WTC11 (cell line): ENCODE data around the gene NTN5. TPM values are rescaled to one million over a fixed set of nuclear protein-coding genes. Genes with fewer than 3 reads are reported as not detected.

Source experiments
- ATAC-seq: fragments of 200-7000 bp; cut with Tn5 transposase; 2 replicates; pipeline ENCODE4 v1.10.0; 2021; ENCODE audit warnings: mild to moderate bottlenecking, moderate library complexity
- CTCF ChIA-PET: fragments of 300-600 bp; sonication (Branson Sonifier 250); formaldehyde crosslinking; loops from one replicate; lab custom pipeline; 2021; ENCODE audit warnings: antibody characterized with exemption; lab: Charles Lee
- POLR2A ChIA-PET: fragments of 350-600 bp; sonication (Branson Sonifier 250); formaldehyde crosslinking; loops from one replicate; lab custom pipeline; 2021; ENCODE audit warnings: antibody characterized with exemption; lab: Charles Lee
- DNase-seq: peaks from one replicate; pipeline ENCODE4 v3.0.0; 2021; ENCODE audit warnings: low spot score
- H3K27ac Mint-ChIP-seq: 2 replicates; pipeline ENCODE4 v1.8.0; 2021; ENCODE audit warnings: mixed read lengths
- H3K27me3 Mint-ChIP-seq: 2 replicates; pipeline ENCODE4 v1.8.0; 2021; ENCODE audit warnings: low read depth, mild to moderate bottlenecking, moderate library complexity, mixed read lengths
- H3K36me3 Mint-ChIP-seq: 2 replicates; pipeline ENCODE4 v1.8.0; 2021; ENCODE audit warnings: mixed read lengths
- H3K4me1 Mint-ChIP-seq: 2 replicates; pipeline ENCODE4 v1.8.0; 2022; ENCODE audit warnings: mixed read lengths
- H3K4me3 Mint-ChIP-seq: 2 replicates; pipeline ENCODE4 v1.8.0; 2021; ENCODE audit warnings: mild to moderate bottlenecking, moderate library complexity, mixed read lengths
- H3K9me3 Mint-ChIP-seq: 2 replicates; pipeline ENCODE4 v1.8.0; 2021; ENCODE audit warnings: mixed read lengths
- CBFB ChIP-seq: sonication (generic); formaldehyde crosslinking; IDR thresholded peaks from 2 replicates; pipeline ENCODE4 v1.8.1; 2022; ENCODE audit warnings: mild to moderate bottlenecking, low read depth, missing genetic modification reagents
- ETV6 ChIP-seq: sonication (generic); formaldehyde crosslinking; IDR thresholded peaks from 2 replicates; pipeline ENCODE4 v1.8.1; 2022; ENCODE audit warnings: mild to moderate bottlenecking, missing genetic modification reagents
- KAT7 ChIP-seq: sonication (generic); formaldehyde crosslinking; IDR thresholded peaks from 2 replicates; pipeline ENCODE4 v1.8.1; 2023; ENCODE audit warnings: missing genetic modification reagents, mild to moderate bottlenecking, borderline replicate concordance
- MYBL2 ChIP-seq: sonication (generic); formaldehyde crosslinking; IDR thresholded peaks from 2 replicates; pipeline ENCODE4 v1.8.1; 2023; ENCODE audit warnings: mild to moderate bottlenecking, moderate library complexity, missing genetic modification reagents
- NR1H2 ChIP-seq: sonication (generic); formaldehyde crosslinking; IDR thresholded peaks from 2 replicates; pipeline ENCODE4 v1.9.0; 2021; ENCODE audit warnings: mild to moderate bottlenecking, moderate library complexity, missing genetic modification reagents
- RORB ChIP-seq: fragments of 250-450 bp; sonication (Bioruptor Pico); IDR thresholded peaks from 2 replicates; pipeline ENCODE4 v1.9.0; 2021; ENCODE audit warnings: mild to moderate bottlenecking
- ZBTB21 ChIP-seq: sonication (generic); formaldehyde crosslinking; IDR thresholded peaks from 2 replicates; pipeline ENCODE4 v1.8.1; 2023; ENCODE audit warnings: mild to moderate bottlenecking, missing genetic modification reagents, borderline replicate concordance
- ZNF232 ChIP-seq: sonication (generic); formaldehyde crosslinking; IDR thresholded peaks from 2 replicates; pipeline ENCODE4 v1.8.0; 2022; ENCODE audit warnings: mild to moderate bottlenecking, missing genetic modification reagents
- total RNA-seq: library from RNA; stranded (reverse); gene quantifications from 3 replicates; pipeline ENCODE4 v1.2.3, GENCODE V29; 2021
- TF ChIP-seq, protein P1 (sequence below): fragments of 250-450 bp; sonication (Bioruptor Pico); conservative IDR thresholded peaks from 2 replicates; pipeline ENCODE4 v1.9.0; 2021; ENCODE audit warnings: mild to moderate bottlenecking
- TF ChIP-seq, protein P2 (sequence below): fragments of 250-450 bp; sonication (Bioruptor Pico); IDR thresholded peaks from 2 replicates; pipeline ENCODE4 v1.9.0; 2021; ENCODE audit warnings: moderate library complexity, mild to moderate bottlenecking, inconsistent platforms, borderline replicate concordance
- TF ChIP-seq, protein P3 (sequence below): fragments of 250-450 bp; sonication (Bioruptor Pico); IDR thresholded peaks from 2 replicates; pipeline ENCODE4 v1.9.0; 2021; ENCODE audit warnings: mild to moderate bottlenecking
- TF ChIP-seq, protein P4 (sequence below): fragments of 250-450 bp; sonication (Bioruptor Pico); IDR thresholded peaks from 2 replicates; pipeline ENCODE4 v2.1.2; 2022; ENCODE audit warnings: mild to moderate bottlenecking, moderate library complexity
- TF ChIP-seq, protein P5 (sequence below): sonication (generic); formaldehyde crosslinking; IDR thresholded peaks from 2 replicates; pipeline ENCODE4 v1.8.0; 2023; ENCODE audit warnings: missing genetic modification reagents
- TF ChIP-seq, protein P6 (sequence below): fragments of 250-450 bp; sonication (Bioruptor Pico); IDR thresholded peaks from 2 replicates; pipeline ENCODE4 v1.8.0; 2021; ENCODE audit warnings: mild to moderate bottlenecking
- TF ChIP-seq, protein P7 (sequence below): sonication (generic); formaldehyde crosslinking; IDR thresholded peaks from 2 replicates; pipeline ENCODE4 v1.8.0; 2022; ENCODE audit warnings: mild to moderate bottlenecking, missing genetic modification reagents
- TF ChIP-seq, protein P8 (sequence below): sonication (generic); formaldehyde crosslinking; IDR thresholded peaks from 2 replicates; pipeline ENCODE4 v1.8.0; 2022; ENCODE audit warnings: mild to moderate bottlenecking, missing genetic modification reagents
- TF ChIP-seq, protein P9 (sequence below): fragments of 250-450 bp; sonication (Bioruptor Pico); IDR thresholded peaks from 2 replicates; pipeline ENCODE4 v1.9.0; 2021; ENCODE audit warnings: mild to moderate bottlenecking, borderline replicate concordance

The NTN5 gene
- total RNA-seq, 1 experiment from 2014 or later: 0.28 TPM

DNA sequence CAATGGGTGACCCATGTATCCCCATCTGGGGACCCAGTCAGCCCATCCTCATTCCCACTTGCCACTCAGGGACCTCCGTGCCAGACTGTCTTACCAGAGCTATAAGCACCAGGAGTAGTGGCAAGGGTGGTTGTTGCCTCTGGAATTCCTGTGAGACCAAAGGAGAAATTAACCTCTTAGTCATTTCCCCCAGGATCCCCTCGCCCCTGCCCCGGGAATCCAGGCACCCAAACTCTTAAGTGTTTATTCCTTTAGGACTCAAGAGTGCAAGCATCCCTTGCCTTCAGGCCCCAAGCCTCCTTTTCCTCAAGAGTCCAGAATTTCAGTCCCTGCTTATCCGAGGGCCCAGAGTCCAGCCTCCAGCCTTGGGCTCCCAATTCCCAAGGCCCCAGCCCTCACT lies 9.2 kb downstream of the NTN5 start:
- ChIA-PET CTCF (no interaction called here), POLR2A (no interaction called here)
- H3K4me3 Mint-ChIP-seq: no peak overlapping the region
- TF ChIP-seq, protein P1, sequence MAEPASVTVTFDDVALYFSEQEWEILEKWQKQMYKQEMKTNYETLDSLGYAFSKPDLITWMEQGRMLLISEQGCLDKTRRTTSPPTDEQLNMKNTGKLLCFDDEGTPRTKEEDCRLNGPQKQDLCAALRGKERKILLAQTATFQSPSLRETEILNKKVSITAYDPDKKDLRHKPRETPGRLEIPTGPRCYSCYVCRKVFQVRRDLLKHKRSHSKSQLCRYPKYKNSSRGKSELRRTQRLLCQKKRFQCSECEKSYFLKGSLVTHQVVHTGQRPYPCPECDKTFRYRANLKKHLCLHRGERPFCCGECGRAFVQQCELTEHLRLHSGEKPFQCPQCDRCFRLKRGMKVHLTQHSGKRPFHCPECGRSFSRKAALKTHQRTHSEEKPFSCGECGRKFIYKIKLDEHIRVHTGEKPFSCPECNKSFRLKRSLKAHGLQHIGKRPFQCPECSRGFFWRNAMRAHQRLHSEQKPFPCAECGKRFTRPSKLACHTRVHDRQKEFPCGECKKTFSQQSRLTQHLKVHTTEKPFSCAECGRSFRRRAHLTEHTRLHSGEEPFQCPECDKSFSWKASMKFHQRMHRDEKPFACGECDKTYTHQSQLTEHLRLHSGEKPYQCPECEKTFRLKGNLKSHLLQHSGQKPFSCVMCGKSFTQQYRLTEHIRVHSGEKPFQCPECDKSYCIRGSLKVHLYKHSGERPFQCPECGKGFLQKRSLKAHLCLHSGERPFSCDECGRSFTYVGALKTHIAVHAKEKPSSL (CRISPR knock-in tag): no peak
- DNase-seq: no peak
- peaks cover 7% of the 10 kb centered on the region for H3K9me3 Mint-ChIP-seq
- H3K27ac Mint-ChIP-seq: no peak overlapping the region
- H3K4me1 Mint-ChIP-seq: no peaks in the 10 kb centered on the region
- peaks cover 14% of the 10 kb centered on the region for H3K27me3 Mint-ChIP-seq
- ATAC-seq: no peak
- peaks cover 6% of the 10 kb centered on the region for H3K36me3 Mint-ChIP-seq

DNA sequence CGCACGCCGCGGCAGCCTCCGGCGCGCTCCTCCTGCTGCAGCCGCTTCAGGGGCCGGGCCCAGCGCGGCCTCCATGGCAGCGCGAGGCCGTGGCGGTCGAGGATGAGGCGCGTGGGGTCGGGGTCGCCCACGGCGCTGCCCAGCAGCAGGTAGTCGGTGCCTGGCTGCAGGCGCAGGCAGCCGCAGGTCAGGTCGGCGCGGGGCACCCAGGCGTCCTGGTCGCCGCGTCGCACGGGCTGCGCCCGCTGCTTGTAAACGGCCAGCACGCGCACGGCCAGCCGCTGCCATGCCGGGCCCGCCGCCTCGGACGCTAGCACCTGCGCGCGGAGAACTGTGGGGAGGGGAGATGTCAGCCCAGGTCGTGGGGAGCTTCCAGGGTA lies 11.1 kb downstream of the NTN5 start:
- TF ChIP-seq, protein P2, sequence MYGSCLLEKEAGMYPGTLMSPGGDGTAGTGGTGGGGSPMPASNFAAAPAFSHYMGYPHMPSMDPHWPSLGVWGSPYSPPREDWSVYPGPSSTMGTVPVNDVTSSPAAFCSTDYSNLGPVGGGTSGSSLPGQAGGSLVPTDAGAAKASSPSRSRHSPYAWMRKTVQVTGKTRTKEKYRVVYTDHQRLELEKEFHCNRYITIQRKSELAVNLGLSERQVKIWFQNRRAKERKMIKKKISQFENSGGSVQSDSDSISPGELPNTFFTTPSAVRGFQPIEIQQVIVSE (CRISPR knock-in tag): no peak
- TF ChIP-seq, protein P3, sequence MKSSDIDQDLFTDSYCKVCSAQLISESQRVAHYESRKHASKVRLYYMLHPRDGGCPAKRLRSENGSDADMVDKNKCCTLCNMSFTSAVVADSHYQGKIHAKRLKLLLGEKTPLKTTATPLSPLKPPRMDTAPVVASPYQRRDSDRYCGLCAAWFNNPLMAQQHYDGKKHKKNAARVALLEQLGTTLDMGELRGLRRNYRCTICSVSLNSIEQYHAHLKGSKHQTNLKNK: no peak
- no peak for TF ChIP-seq KAT7 (CRISPR knock-in tag)
- TF ChIP-seq, protein P4, sequence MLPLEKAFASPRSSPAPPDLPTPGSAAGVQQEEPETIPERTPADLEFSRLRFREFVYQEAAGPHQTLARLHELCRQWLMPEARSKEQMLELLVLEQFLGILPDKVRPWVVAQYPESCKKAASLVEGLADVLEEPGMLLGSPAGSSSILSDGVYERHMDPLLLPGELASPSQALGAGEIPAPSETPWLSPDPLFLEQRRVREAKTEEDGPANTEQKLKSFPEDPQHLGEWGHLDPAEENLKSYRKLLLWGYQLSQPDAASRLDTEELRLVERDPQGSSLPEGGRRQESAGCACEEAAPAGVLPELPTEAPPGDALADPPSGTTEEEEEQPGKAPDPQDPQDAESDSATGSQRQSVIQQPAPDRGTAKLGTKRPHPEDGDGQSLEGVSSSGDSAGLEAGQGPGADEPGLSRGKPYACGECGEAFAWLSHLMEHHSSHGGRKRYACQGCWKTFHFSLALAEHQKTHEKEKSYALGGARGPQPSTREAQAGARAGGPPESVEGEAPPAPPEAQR (CRISPR knock-in tag): no peak
- TF ChIP-seq, protein P5, sequence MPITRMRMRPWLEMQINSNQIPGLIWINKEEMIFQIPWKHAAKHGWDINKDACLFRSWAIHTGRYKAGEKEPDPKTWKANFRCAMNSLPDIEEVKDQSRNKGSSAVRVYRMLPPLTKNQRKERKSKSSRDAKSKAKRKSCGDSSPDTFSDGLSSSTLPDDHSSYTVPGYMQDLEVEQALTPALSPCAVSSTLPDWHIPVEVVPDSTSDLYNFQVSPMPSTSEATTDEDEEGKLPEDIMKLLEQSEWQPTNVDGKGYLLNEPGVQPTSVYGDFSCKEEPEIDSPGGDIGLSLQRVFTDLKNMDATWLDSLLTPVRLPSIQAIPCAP (CRISPR knock-in tag): no peak
- no peak for TF ChIP-seq ZNF232 (CRISPR knock-in tag)
- TF ChIP-seq, protein P6, sequence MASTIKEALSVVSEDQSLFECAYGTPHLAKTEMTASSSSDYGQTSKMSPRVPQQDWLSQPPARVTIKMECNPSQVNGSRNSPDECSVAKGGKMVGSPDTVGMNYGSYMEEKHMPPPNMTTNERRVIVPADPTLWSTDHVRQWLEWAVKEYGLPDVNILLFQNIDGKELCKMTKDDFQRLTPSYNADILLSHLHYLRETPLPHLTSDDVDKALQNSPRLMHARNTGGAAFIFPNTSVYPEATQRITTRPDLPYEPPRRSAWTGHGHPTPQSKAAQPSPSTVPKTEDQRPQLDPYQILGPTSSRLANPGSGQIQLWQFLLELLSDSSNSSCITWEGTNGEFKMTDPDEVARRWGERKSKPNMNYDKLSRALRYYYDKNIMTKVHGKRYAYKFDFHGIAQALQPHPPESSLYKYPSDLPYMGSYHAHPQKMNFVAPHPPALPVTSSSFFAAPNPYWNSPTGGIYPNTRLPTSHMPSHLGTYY (CRISPR knock-in tag): no peak
- TF ChIP-seq RORB (CRISPR knock-in tag): no peak
- TF ChIP-seq, protein P7, sequence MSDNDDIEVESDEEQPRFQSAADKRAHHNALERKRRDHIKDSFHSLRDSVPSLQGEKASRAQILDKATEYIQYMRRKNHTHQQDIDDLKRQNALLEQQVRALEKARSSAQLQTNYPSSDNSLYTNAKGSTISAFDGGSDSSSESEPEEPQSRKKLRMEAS (CRISPR knock-in tag): no peak
- TF ChIP-seq NR1H2: no peak
- no peak for TF ChIP-seq CBFB
- TF ChIP-seq, protein P8, sequence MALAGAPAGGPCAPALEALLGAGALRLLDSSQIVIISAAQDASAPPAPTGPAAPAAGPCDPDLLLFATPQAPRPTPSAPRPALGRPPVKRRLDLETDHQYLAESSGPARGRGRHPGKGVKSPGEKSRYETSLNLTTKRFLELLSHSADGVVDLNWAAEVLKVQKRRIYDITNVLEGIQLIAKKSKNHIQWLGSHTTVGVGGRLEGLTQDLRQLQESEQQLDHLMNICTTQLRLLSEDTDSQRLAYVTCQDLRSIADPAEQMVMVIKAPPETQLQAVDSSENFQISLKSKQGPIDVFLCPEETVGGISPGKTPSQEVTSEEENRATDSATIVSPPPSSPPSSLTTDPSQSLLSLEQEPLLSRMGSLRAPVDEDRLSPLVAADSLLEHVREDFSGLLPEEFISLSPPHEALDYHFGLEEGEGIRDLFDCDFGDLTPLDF (CRISPR knock-in tag): no peak
- TF ChIP-seq, protein P9, sequence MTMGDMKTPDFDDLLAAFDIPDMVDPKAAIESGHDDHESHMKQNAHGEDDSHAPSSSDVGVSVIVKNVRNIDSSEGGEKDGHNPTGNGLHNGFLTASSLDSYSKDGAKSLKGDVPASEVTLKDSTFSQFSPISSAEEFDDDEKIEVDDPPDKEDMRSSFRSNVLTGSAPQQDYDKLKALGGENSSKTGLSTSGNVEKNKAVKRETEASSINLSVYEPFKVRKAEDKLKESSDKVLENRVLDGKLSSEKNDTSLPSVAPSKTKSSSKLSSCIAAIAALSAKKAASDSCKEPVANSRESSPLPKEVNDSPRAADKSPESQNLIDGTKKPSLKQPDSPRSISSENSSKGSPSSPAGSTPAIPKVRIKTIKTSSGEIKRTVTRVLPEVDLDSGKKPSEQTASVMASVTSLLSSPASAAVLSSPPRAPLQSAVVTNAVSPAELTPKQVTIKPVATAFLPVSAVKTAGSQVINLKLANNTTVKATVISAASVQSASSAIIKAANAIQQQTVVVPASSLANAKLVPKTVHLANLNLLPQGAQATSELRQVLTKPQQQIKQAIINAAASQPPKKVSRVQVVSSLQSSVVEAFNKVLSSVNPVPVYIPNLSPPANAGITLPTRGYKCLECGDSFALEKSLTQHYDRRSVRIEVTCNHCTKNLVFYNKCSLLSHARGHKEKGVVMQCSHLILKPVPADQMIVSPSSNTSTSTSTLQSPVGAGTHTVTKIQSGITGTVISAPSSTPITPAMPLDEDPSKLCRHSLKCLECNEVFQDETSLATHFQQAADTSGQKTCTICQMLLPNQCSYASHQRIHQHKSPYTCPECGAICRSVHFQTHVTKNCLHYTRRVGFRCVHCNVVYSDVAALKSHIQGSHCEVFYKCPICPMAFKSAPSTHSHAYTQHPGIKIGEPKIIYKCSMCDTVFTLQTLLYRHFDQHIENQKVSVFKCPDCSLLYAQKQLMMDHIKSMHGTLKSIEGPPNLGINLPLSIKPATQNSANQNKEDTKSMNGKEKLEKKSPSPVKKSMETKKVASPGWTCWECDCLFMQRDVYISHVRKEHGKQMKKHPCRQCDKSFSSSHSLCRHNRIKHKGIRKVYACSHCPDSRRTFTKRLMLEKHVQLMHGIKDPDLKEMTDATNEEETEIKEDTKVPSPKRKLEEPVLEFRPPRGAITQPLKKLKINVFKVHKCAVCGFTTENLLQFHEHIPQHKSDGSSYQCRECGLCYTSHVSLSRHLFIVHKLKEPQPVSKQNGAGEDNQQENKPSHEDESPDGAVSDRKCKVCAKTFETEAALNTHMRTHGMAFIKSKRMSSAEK: no peak
- TF ChIP-seq MYBL2 (CRISPR knock-in tag): no peak
- no peak for TF ChIP-seq ZBTB21 (CRISPR knock-in tag)
- no peak for TF ChIP-seq ETV6 (CRISPR knock-in tag)
- TF ChIP-seq, all 79 proteins: peak for 0
- peaks cover 6% of the 10 kb centered on the region for H3K4me1 Mint-ChIP-seq
- no peak for DNase-seq
- no peak overlapping the region for H3K27ac Mint-ChIP-seq
- no peak overlapping the region for H3K4me3 Mint-ChIP-seq
- ChIA-PET CTCF (no interaction called here), POLR2A (no interaction called here)
- peaks cover 6% of the 10 kb centered on the region for H3K9me3 Mint-ChIP-seq
- H3K27me3 Mint-ChIP-seq: peaks cover 23% of the 10 kb centered on the region
- ATAC-seq: no peak
- H3K36me3 Mint-ChIP-seq: peaks cover 6% of the 10 kb centered on the region
